ENCODE measurements around the gene KIF21B.

Gene KIF21B

GRCh38 chr1:201022493-201022819 lies 1.1 kb downstream of the KIF21B start:
- H3K4me3 ChIP-seq (ENCODE audit: low read depth, low read length), result peak overlapping the region; percentile 39
- no peak for TF ChIP-seq CTCF (IDR thresholded peaks at IDR 0.05; ENCODE audit: low read depth, low read length)
- no peak for DNase-seq (ENCODE audit: low read depth, low spot score)
- in situ Hi-C loops (cut with HindIII; ENCODE audit: low sequenced_read_pairs), result no loop called here

- TF ChIP-seq CTCF (IDR thresholded peaks at IDR 0.05; ENCODE audit: low read depth, low read length), result no peak
- no peak for DNase-seq (ENCODE audit: low read depth, low spot score)
- no peak overlapping the region for H3K4me3 ChIP-seq (ENCODE audit: low read depth, low read length)
- in situ Hi-C loops (cut with HindIII; ENCODE audit: low sequenced_read_pairs), result no loop called here
Measured at GRCh38 chr1:201021630-201022492, 1.7 kb downstream of the KIF21B start.

- DNase-seq (ENCODE audit: low read depth, low spot score), result no peak
- no peak overlapping the region for H3K4me3 ChIP-seq (ENCODE audit: low read depth, low read length)
Measured at GRCh38 chr1:201020721-201021629, 2.5 kb downstream of the KIF21B start.

GRCh38 chr1:201020040-201020591 lies 3.4 kb downstream of the KIF21B start:
- no peak for TF ChIP-seq CTCF (IDR thresholded peaks at IDR 0.05; ENCODE audit: low read depth, low read length)
- no peak overlapping the region for H3K4me3 ChIP-seq (ENCODE audit: low read depth, low read length)
- in situ Hi-C loops (cut with HindIII; ENCODE audit: low sequenced_read_pairs), result no loop called here
- no peak for DNase-seq (ENCODE audit: low read depth, low spot score)

More at GRCh38 chr1:201020721-201021629, 2.5 kb downstream of the KIF21B start:
- peak; percentile 39 for TF ChIP-seq CTCF (IDR thresholded peaks at IDR 0.05; ENCODE audit: low read depth, low read length)
- in situ Hi-C loops (cut with HindIII; ENCODE audit: low sequenced_read_pairs), result no loop called here

- H3K4me3 ChIP-seq (ENCODE audit: low read depth, low read length), result no peak overlapping the region
- peak; percentile 43 for DNase-seq (ENCODE audit: low read depth, low spot score)
- in situ Hi-C loops (cut with HindIII; ENCODE audit: low sequenced_read_pairs), result no loop called here
- TF ChIP-seq CTCF (IDR thresholded peaks at IDR 0.05; ENCODE audit: low read depth, low read length), result no peak
Measured at GRCh38 chr1:201019321-201019977, 4.1 kb downstream of the KIF21B start.

- in situ Hi-C loops (cut with HindIII; ENCODE audit: low sequenced_read_pairs), result no loop called here
- no peak overlapping the region for H3K4me3 ChIP-seq (ENCODE audit: low read depth, low read length)
- no peak for DNase-seq (ENCODE audit: low read depth, low spot score)
- no peak for TF ChIP-seq CTCF (IDR thresholded peaks at IDR 0.05; ENCODE audit: low read depth, low read length)
Measured at GRCh38 chr1:201017828-201018163, 5.7 kb downstream of the KIF21B start.

Measured in astrocyte of the spinal cord (primary cell).